A549 treated with CpdA at 1 μM for 4 hours (cell line): ENCODE measurements around the gene CCDC150. TPM values are rescaled to one million over a fixed set of nuclear protein-coding genes. Genes with fewer than 3 reads are reported as not detected.

Experiments
- total RNA-seq: library from RNA; stranded (reverse); fragments of 200-300 nt; extraction: Qiagen RNA extraction; gene quantifications from 5 replicates; pipeline ENCODE4 v1.2.3, GENCODE V29; 2022; ENCODE audit warnings: low read depth

The CCDC150 gene
- total RNA-seq: 4.9 to 8.0 TPM (median 6.4 TPM) in 5 replicates

GRCh38 chr2:196639180-196640030, at the start of gene CCDC150:
CCDC150 (plus strand) TSS chr2:196639715; CDS start chr2:196639767, 52 bp downstream.

GRCh38 chr2:196592911-196593881, 46.3 kb upstream of the CCDC150 start, which contains the start of gene HECW2:
HECW2 (minus strand) TSS chr2:196593554.

Other genes with a start within 250 kb of the CCDC150 start
- 1.3 to 2.3 TPM (median 1.9 TPM) in 5 replicates for gene HECW2, start 46.2 kb upstream of the CCDC150 start, total RNA-seq
- gene GTF3C3, start 160.0 kb downstream of the CCDC150 start, total RNA-seq: 19.8 to 21.9 TPM (median 20.6 TPM) in 5 replicates
- gene C2orf66, start 169.6 kb downstream of the CCDC150 start, total RNA-seq: 0.08 to 0.15 TPM (median 0.09 TPM) in 4 of 5 replicates, not detected in the other